HG03565 (cell line): ENCODE measurements around the gene BTBD6.

Experiments used
- ATAC-seq: cut with Tn5 transposase; IDR thresholded peaks from one replicate; pipeline ENCODE4 v1.9.1; 2021; ENCODE audit warnings: mild to moderate bottlenecking, moderate library complexity; ENCODE audit not compliant: unreplicated experiment

BTBD6 gene

DNA sequence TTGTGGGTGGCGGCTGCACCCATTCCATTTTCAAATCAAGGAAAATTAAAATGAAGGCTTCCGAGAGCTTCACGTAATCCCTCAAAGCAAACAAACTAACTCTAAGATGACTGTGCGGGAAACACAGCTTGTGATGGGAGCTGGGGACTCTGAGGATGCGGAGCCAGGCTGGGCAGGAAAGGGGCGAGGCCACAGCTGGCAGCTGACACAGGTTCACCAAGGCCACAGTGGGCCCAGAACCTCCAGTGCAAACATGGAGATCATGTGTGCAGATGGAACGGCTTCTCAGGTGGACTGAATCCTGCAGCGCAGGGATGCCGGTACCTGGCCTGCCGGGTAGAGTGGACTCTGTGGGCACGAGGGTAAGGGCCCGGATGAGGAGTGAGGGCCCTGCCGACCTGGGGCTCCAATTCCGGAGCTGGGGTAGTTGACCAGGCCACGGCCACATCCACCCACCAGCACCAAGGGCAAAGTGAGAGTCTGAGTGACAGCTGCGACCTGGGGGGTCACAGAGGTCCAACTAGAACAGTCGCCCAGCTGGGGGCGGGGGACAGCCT lies 19.2 kb upstream of the BTBD6 start:
- ATAC-seq: no peak

DNA sequence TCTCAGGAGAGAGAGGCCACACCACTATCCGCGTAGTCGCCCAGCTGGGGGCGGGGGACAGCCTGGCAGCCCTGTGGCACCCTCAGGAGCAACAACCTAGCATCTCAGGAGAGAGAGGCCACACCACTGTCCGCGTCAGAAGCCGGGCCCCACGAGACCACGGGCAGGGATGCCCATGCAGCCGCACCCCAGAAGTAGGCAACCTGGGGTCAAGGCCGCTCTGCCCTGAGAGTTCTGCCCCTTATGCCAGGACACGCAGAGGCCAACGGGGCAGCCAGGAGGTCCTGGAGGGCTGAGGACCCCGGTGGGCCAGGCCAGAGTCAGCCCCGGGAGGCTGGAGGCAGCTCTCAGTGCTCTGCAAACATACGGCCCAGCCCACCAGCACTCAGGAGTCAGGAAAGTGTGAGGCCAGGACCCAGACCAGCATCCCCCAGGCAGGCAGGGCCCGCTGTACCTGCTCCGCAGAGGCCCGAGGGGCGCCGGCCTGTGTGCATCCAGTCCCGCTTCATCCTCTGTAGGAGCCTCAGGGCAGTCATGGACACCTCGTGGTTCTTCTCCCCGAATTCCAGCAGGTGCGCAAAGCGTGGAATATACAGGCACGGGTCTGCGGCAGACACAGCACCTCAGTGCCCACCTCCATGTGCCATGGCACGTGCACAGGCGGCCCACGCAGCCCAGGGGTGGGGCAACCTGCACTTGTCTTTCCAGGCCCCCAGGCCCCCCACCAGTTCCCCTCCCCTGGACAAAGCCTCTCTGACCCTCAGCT lies 7.3 kb upstream of the BTBD6 start:
- ATAC-seq: no peak

DNA sequence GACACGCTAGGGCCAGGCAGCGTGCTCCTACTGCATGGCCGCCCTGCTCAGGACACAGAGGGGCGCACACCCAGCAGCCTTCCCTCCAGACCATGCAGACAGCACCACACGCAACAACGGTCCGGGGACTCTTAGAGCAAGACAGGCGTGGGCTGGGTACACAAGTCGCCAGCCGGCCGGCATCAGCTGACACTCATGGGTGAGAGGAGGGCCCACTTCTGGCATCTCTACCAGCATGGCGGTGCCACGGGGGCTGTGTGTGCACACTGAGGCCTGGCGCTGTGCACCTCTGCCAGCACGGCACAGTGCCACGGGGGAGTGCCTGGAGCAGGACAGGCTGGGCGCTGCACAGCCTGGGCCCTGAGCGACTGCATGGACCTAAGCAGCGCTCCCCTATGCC lies 6.7 kb upstream of the BTBD6 start:
- ATAC-seq: no peak

DNA sequence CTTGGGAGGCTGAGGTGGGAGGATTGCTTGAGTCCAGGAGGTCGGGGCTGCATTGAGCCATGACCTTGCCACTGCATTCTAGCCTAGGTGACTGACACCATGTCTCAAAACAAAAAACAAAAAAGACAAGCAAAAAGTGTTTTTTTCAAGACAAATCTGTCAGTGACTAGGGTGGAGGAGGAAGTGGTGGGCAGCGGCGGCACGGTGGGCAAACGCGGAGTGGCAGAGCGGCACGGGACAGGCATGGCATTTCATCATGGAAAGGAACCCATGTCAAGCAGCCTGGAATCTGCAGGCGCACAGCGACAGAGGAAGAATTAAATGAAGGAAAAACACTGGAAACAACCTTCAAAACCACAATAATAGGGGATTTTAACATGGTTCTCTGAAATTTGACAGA lies 4.0 kb upstream of the BTBD6 start:
- no peak for ATAC-seq

DNA sequence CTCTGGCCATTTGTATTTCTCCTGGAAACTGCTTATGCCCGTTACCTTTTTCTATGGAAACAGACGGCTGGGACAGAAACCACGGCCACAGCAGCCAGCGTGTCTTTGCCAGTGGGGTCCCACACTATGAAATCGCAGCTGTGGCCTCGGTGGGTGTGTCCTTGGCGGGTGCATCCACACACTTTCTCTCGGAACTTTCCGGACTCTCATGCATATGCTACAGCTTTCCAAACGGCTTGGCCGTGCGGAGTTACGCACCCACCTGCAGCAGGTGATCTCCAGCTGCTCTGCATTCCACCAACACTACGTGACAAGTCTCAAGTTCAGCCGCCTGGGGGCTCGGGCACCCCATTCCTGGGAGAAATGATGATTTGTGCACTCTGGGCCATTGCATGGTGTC lies 1.3 kb upstream of the BTBD6 start:
- ATAC-seq: no peak

DNA sequence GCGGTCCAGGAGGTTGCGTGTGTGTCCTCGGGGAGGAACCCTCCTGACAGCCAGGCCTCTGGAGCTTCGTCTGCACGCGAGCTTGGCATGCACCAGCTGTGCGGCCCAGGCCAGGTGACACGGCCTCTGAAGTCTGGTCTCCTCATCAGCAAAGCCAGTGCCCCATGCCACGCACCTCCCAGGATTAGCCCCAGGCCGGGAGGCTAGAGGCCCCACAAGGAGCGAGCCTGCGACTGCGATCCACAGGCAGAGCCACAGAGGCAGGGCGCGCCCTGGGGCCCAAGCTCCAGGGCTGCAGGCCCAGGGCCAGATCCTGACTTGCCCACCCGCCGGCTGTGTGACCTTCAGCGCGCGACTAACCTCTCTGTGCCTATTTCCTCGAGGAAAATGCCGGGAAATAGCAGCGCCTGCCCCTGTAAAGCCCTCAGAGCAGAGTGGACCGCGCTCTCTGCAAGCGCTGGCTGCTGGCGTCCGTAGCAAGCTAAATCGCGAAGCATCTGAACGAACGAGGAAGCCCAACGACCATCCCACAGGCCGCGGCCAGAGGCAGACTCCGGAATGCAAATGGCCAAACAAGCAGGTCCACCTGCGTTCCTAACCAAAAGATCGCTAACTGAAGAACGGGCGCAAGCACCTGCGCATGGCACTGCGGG lies 492 bp upstream of the BTBD6 start:
- ATAC-seq: no peak

DNA sequence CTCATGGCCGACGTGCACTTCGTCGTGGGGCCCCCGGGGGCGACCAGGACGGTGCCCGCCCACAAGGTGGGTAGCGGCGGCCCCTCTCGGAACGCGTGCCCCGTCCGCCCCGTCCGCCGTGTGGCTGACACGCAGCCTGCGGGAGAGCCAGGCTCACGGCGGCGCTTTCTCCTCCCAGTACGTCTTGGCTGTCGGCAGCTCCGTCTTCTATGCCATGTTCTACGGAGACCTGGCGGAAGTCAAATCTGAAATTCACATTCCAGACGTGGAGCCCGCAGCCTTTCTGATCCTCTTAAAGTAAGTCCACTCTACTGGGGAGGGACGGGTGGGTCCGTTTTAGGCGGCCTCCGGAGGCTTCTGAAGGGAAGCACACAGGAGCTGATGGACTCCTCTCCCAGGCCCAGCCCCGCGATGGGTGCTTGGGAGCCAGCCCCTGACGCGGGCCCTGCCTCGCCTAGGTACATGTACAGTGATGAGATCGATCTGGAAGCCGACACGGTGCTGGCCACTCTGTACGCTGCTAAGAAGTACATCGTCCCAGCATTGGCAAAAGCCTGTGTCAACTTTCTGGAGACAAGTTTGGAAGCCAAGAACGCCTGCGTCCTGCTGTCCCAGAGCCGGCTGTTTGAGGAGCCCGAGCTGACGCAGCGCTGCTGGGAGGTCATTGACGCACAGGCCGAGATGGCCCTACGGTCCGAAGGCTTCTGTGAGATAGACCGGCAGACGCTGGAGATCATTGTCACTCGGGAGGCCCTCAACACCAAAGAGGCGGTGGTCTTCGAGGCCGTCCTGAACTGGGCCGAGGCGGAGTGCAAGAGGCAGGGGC lies 1.1 kb downstream of the BTBD6 start:
- no peak for ATAC-seq

DNA sequence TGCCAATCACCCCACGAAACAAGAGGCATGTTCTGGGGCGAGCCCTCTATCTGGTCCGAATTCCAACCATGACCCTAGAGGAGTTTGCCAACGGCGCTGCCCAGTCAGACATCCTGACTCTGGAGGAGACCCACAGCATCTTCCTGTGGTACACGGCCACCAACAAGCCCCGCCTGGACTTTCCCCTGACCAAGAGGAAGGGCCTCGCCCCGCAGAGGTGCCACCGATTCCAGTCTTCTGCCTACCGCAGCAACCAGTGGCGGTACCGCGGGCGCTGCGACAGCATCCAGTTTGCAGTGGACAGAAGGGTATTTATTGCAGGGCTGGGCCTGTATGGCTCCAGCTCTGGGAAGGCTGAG lies 1.7 kb downstream of the BTBD6 start:
- no peak for ATAC-seq

DNA sequence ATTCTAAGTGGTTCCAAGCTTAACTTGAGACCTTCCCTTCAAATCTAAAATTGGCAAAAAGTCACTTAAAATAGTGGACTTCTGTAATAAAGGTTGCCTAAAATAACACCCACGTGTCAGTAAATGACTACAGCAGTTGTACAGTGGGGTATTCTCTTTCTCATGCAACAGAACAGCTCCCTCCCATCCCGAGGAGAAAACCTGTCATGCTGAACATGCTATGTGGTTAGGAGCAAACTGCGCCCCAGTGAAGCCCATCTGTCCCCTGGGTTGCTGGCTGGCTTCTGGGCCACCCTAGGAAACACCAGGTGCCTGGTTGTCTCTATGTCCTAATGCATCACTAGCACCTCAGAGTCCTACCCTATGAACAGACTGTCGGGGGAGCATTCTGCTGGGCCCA lies 2.7 kb downstream of the BTBD6 start:
- ATAC-seq: no peak

DNA sequence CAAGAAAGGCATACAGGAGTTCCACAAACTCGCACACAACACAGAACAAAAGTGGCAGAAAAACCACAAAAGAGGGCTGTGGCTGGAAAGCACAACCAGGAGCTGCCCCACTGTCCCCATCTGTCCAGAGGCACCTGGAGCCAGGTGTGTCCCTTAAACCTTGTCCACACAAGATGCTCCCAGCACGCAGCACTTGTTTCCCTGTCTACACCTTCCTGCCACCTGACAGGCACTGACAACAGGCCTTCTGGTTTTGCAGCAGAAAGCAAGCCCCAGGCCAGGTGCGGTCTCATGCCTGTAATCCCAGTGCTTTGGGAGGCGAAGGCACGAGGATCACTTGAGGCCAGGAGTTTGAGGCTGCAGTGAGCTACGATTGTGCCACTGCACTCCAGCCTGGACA lies 3.6 kb downstream of the BTBD6 start:
- no peak for ATAC-seq

DNA sequence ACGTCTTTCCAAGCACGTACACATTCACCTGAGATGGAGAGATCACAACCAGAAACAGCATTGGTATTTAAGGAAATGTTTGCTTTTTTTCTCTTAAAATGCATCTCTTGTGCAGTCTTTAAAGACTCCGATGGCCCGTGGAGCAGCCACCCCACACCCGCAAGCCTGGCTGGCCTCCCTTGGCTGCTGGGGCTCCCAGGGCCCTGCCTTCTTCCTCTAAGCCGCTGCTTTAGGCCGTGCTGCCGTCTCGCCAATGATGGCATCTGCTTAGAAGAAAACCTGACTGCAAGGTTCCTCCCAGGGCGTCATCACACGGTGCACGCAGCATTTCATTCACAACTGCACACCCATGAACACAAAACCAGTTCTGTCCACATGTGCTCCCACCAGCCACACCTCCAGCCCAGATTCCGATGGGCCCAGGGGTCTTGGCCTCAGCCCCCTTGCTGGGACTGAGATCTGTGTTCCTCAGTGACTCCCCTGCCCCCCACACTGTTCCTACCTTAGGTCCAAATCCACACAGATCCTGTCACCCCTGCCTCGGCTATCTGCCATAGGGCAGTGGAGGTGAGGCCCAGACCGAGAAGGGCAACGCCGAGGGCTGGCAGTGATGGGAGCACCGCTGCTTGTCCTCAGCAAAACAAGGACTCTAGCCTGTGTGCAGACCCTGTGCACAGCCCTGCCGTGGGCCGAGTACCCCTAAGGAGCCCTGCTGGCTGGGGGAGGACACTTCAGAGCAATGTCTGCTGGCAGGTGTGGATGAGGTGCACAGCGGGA lies 4.4 kb downstream of the BTBD6 start:
- ATAC-seq: no peak

DNA sequence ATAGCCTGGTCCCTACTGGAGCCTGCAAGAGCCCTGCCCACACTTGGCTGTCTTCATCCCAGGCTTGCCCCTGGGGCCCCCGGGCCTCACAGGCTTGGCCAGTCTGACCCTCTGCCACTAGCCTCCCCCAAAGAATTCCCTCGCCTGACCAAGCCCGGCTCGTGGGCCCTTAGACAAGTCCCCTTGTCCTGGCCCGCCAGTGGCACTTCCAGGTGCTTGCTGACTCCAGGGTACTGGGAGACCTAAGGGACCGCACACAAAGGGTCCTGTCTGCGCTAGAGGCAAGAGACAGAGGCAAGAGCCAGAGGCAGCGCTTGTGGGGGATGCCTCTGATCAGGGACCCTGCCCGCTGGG lies 5.0 kb downstream of the BTBD6 start:
- no peak for ATAC-seq

DNA sequence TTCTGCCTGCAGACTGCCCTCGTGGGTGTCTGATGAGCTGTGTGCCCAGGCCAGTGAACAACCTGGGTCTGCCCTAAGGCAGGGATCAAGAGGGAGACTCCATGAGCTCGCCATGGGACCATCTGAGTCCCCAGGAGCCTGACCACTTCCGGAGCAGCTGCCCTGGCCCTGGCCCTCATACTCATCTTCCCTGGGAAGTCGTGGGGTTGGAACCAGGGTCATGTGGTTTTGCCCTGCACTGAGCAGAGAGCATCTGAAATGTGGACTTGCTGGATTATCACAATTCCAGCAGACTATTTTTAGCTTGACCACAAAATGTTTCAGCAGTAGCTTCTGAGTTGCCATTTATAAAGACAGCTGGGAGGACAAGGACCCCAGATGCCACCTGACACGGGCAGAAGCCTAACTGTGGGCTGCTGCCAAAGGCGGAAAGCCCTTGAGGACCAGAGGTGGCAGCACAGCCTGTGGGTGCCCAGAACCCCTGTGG lies 6.7 kb downstream of the BTBD6 start:
- ATAC-seq: no peak

DNA sequence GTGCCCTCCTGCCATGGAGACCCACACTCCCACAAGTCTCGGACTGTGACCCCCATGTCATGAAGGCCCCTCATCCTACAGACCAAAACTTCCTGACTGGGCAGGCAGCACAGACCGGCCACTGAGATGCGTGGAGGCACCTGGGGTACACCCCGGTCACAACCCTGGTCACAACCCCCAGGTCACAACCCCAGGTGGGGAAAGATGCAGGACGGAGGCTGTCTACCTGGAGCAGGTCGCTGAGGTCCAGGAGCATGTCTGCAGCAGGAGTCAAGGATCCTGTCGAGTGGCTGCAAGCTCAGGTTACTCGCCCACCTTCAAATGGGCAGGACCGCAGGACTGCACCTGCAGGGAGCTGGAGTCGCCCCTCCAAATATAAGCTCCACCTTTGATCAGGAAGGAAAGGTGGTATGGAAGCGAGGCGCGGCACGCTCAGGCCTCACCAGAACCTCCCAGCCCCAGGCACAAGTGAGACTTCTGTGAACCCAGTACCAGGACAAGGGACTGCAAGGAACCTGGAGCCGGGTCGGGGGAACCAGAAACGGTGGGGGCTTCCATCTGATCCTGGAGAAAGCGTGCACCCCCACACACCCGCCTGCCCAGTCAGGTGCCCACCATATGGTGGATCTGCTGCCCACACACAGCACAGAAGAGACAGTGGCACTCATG lies 8.1 kb downstream of the BTBD6 start:
- no peak for ATAC-seq

DNA sequence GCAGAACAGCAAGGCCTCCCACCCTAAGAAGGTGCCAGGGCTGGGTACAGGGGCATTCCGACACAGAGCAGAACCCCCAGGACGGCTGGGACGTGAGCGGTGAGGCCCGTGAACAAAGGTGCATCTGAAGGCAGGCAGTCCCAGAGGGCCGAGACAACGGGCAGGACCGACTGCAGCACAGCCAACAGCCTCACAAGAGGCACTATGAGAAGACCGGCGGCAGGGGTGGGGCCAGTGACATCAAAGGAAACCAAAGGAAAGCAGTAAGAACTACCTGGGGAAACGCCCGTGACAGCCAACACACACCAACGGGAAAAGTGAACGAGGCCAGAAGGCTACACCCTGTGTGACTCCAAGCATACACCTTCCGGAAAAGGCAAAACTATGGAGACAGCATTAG lies 9.1 kb downstream of the BTBD6 start:
- no peak for ATAC-seq

DNA sequence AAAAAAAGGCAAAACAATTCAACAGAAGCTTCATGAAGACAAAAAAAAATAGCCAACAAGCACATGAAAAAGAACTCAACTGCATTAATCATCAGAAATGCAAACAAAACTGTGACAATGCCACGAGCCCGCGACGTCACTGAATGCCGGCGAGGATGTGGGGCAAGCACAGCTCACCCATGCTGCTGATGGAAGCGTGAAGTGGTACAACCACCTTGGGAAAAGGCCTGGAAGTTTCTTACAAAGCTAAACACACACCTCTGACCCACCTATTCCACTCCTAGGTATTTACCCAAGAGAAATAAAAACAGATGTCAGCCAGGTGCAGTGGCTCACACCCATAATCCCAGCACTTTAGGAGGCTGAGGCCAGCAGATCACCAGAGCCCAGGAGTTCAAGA lies 10.5 kb downstream of the BTBD6 start:
- ATAC-seq: no peak

DNA sequence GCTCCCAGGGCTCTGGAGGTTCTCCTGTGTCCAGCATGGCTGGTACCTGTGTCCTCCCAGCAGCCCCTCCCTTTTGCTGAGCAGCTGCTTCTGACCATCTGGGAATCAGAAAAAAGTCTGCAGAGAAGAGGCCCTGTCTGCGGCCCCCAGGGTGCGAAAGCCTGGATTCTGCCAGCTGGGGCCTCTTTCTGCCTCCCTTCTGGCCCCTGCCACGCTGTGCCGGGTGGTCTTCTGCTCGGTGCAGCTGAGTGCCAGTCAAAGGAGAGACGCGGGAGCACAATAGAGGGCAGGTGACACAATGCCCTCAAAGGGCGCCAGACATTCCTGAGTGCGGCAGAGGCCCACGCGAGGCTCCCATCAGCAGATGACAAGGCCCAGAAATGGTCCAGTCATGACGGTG lies 12.6 kb downstream of the BTBD6 start:
- no peak for ATAC-seq

DNA sequence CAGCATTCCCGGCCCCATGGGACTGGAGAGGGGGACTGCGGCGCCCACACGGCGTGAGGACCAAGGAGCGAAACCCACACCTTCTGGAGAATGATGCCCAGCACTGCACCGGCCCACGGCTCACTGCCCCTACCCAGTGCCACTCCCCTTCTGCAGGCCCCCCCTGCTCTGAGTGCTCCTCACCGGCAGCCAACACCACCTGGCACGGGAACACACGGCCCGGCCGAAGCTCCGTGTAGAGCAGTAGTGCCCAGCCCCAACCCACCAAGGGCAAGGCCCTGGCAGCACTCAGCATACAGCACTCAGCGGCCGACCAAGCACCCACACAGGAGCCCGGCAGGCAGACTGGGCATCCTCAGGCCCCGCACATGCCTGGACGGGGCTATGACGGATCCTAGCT lies 13.4 kb downstream of the BTBD6 start:
- ATAC-seq: no peak

DNA sequence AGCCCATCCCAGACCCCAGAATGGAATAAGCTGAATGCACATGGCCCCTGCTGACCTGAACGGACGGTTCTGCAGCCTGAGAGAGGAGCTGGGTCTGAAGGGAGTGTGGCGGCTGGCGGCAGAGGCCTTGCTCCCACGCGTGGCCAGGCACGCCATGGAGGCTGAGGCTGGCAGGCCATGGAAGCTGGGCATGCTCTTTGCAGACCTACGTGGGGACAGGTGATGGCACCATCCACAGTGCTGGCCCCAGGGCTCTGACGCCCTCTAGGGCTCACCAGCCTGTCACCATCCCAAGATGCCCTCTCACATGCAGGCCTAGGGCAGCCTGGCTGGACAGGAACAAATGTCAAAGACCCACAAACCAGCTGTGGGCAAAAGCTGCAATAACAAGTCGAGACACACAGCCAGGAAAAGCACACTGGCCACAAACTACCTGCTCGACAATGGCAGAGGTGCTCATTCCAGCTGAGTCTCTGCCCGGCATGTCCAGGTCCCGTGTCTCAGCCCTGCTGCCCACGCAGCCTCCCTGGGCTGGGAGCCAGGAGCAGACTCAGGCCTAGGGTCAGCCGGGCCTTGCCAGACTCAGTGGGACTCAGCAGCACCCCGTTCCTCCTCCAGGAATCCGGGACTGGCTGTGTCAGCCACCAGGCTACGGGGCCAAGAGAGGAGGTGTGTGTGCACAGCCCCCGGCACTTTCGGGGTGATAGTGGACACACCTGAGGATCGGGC lies 19.7 kb downstream of the BTBD6 start:
- no peak for ATAC-seq
